GM18526 (cell line): ENCODE measurements around the gene HIPK3.

Experiments
- POLR2A ChIP-seq: IDR thresholded peaks from 3 replicates; pipeline ENCODE4 v1.6.1; 2011; ENCODE audit not compliant: insufficient read length; ENCODE audit errors: extremely low read depth

Gene HIPK3

DNA sequence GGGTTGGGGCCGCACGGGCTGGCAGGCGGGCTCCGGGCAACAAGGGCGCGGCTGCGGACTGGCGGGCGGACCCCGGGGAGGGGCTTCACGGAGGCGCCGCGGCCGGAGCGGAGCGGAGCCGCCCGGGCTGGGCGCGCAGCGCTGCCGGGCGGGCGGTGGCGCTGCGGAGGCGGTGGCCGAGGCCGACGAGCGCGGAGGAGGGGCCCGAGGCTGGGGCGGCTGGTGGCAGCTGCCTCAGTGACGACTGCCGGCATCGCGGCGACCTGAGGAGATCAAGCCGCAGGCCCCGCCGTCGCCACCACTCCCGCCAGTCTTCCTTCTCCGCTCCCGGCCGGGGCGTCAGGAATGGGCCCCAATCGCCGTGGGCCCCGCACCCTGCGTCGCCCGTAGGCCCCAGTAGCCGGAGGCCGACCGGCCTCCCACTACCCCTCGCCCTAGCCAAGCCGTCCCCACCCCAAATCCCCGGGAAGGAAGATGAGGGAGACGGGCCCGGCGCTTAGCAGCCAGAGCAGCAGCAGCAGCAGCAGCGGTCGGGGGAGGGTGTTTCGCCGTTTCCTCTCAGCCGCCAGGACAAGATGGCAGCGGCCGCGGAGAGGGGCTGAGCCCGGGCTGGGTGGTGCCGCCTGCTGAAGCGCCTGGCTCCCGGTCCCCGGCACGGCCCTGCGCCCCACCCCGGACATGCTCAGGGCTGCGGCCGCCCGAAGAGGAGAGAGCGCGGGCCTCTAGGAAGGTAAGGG lies at the start of gene HIPK3:
HIPK3 (plus strand) TSS at position 222 of the 737 bp plus-strand sequence.
- TF ChIP-seq POLR2A: peak; percentile 69

DNA sequence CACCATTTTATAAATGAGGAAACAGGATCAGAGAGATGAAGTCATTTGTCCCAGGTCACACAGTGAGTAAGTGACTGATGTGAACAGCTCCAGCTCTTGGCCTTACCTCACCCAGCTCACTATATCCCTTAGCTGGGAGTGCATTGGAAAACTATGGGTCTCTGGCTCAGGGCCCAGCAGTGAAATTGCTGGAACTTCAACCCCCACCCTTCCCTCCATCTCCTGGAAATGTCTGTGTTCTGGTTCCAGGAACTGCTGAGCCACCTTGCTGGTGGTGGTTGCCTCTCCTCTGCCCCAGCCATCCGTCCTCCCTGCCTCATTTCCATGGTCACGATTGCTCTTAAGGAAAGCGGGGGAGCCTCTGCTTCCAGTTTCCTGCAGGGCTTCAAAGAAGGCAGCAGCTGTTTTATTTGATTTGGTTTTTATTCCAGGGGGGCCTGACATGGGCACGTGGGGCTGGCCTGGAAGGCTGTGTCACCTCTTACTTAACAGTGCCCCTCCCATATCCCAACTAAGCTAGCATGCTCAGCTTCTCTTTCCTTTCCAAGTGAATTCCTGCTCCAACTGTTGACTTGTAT lies 49.7 kb upstream of the HIPK3 start:
- no peak for TF ChIP-seq POLR2A

DNA sequence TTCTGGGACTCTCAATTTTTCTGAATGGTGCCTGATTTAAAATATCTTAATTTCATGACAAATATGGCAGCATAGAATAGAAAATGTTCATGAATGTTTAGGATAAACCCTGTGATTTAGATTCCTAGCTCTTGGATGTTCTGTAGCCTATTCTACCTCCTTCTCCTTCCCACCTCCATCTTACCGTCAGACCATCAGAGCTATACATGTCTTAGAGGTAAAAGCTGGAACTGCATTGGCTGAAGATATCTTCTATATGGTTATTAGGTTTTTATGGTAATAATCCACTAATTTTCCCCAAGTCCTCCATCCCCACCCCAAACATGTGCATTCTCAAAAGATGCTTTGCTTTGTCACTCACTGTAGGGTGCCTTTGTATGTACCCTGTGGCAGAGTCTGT lies 49.0 kb upstream of the HIPK3 start:
- TF ChIP-seq POLR2A: no peak

DNA sequence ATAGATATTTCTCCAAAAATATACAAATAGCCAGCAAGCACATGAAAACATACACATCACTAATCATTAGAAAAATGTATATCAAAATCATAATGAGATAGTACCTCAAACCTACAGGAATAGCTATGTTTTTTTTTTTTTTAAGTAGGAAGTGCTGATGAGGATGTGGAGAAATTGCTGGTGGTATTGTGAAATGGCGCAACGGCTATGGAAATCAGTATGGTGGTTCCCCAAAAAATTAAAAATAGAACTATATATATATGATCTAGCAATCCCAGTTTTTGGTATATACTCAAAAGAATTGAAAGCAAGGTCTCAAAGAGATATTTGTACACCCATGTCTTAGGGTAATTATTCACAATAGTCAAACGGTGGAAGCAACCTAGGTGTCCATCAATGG lies 46.0 kb upstream of the HIPK3 start:
- no peak for TF ChIP-seq POLR2A

DNA sequence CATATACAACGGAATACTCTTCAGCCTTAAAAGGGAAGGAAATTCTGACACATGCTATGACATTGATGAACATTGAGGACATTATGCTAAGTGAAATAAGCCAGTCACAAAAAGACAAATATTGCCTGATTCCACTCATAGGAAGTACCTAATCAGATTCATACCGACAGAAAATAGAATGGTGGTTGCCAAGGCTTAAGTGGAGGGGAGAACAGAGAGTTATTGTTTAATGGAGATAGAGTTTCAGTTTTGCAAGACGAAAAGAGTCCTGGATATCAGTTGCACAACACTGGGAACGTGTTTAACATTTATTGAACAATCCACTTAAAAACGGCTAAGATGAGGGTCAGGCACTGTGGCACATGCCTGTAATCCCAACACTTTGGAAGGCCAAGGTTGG lies 45.6 kb upstream of the HIPK3 start:
- no peak for TF ChIP-seq POLR2A

DNA sequence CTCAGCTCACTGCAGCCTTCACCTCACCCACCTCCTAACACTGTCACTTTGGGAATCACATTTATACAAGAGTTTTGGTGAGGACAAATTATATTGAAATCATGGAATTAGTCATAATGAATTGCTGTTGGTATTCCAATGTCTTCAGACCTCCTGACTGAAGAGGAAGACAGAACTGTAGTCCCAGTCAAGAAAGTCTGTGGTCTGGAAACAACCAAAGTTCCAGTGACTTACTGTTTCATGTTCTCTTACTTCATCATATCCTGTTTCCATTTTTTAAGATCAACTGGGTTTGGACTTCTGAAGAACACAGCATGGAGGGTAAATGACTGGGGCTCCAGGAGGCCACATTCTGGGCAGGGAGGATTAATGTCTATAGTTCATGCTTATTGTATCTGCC lies 43.0 kb upstream of the HIPK3 start:
- no peak for TF ChIP-seq POLR2A

DNA sequence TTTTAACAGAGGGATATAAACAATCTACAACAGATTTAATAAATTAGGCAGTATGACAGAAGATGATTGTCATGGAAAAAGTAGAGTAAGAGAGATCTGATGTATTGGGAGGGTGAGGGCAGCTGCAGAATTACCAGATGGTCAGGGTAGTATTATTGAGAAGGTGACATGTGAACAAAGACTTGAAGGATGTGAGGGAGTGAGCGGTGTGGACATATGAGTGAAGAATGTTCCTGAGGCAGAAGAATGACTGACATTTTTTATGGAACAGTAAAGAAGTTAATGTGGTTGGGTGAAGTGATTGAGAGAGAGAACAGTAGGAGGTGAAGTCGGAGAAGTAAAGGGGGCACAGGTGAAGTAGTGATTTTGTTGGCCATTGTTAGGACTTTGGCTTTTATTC lies 42.4 kb upstream of the HIPK3 start:
- no peak for TF ChIP-seq POLR2A

DNA sequence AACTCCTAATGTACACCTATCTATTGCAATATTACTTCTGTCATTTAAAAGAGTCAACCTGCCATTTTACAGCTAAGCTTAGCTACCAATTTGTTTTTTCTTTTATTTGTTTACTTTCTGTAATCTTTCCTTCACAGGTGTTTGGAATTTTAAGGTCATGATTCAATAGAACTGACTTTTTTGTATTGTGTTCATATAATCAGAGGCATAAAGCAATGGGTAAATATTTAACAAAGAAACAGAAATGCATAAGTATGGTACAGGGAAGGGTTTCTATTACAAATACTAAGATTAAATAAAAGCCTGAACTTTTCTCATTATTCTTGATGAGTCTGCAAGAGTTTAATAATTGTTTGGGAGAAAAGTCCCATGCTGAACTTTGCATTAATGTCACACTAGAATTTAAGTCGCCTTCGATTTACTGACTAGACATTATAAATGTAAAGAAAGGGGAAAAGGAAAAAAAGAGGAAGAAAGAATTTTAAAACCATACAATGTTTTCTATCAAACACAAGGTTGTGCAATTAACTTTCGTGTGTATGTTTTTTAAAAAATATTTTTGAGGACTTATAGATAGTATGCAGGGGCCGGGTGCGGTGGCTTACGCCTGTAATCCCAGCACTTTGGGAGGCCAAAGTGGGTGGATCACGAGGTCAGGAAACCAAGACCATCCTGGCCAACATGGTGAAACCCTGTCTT lies 35.0 kb upstream of the HIPK3 start:
- TF ChIP-seq POLR2A: no peak

DNA sequence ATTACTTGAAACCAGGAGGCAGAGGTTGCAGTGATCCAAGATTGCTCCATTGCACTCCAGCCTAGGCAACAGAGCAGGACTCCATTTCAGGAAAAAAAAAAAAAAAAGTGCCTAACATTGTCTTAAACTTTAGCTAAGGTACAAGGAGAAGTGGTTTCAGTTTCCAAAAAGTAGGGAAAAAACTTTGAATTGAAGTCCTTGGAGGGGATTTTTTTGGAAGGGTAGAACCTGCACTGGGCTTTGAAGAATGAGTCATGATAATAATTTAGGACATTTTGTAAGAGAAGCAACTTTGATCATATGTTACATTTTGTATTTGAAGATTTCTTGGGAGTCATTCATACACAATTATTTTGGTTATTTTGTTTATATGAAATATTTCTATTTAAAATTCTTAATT lies 31.8 kb upstream of the HIPK3 start:
- no peak for TF ChIP-seq POLR2A

DNA sequence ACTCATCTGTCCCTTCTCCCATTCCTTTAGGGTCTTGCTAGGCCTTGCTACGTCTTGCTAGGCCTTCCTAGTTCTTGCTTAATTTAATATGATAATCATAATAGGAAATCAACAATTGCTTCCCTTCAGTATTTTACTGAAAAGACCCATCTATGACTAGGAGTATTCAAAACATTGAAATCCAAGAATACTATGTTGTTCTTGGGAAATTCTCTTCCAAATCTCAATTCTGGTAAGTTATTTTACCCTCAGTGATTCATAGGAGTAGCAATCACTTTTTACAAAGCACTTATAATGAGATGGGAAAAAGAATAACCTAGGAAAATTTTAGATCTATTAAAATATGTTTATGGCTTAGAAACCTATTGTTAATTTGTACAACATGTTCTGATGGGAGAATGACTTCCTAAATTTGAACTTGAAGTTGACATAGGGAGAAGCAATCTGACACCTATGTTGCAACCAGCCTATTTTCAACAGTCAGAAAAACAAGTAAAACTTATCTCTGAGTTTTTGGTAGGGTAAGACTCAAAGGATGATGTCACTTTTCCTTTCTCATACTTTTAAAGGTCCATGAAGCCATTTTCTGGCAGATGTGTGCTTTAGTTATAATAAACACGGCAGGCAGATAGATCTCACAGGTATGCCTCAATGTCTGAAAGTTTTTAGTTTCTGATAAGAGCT lies 29.5 kb upstream of the HIPK3 start:
- no peak for TF ChIP-seq POLR2A

DNA sequence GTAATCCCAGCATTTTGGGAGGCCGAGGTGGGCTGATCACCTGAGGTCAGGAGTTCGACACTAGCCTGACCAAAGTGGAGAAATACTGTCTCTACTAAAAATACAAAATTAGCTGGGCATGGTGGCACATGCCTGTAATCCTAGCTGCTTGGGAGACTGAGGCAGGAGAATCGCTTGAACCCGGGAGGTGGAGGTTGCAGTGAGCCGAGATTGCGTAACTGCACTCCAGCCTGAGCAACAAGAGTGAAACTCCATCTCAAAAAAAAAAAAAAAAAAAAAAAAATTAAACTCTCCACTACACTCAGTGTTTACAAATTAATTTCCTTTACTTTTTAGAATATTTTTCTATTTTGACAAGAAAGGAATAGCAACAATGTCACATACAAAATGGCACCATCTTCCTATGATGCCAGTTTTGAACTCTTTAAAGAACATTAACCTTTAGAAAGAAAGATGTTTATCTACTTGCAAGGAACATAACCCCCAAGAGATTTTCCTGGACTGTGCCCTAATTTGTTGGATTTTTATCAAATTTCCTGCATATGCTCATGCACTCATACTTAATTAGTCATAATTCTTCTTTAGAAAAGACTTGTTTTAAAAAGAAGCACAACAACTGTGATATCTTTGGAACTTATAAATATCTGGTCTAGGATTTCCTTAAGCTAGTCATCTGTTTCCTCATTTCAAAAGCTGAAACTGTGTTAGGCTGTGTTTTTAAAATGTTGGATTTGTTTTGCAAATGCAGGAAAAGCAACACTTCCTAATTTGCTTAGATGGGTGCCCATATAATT lies 22.6 kb upstream of the HIPK3 start:
- no peak for TF ChIP-seq POLR2A

DNA sequence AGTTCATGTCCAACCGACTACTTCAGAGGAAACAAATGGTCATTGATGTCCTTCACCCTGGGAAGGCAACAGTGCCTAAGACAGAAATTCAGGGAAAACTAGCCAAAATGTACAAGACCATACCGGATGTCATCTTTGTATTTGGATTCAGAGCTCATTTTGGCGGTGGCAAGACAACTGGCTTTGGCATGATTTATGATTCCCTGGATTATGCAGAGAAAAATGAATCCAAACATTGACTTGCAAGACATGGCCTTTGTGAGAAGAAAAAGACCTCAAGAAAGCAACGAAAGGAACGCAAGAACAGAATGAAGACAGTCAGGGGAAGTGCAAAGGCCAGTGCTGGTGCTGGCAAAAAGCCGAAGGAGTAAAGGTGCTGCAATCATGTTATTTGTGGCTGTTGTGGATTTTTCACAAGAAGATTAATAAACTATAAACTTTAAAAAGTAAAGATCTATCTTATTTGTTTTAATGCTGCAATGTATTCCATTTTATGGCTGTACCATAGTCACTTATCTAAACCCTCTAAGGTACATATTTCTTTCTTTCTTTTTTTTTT lies 20.1 kb upstream of the HIPK3 start:
- TF ChIP-seq POLR2A: no peak

DNA sequence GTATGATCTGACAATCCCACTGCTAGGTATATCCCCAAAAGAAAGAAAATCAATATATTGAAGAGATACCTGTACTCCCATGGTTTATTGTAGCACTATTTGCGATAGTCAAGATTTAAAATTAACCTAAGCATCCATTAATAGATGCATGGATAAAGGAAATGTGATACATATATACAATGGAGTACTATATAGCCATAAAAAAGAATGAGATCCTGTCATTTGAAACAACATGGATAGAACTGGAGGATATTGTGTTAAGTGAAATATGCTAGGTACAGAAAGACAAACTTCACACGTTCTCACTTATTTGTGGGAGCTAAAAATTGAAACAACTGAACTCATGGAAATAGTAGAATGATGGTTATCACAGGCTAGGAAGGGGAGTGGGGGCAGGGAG lies 14.6 kb upstream of the HIPK3 start:
- no peak for TF ChIP-seq POLR2A

DNA sequence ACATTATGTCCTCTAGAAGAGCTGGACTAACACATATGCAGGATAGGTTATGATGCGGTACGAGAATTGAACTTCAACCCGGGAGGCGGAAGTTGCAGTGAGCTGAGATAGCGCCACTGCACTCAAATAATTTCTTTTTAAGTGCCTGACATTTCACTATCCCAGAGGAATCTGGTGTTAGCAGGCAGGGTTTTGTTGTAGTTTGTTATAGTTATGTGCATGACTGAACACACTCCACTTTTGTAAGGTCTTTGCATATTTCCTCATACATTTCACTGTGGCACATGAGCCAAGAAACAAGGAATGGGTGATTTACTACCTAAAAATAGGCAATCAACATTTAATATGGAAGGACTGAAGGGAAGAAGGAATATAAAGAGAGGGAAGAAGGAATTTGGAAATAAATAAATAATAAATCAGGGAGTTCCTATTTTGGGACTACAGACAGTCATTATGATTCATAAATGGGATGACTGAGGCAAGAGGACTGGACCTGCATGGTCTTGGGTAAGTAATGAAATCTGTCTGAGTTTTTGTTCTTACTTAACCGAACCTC lies 8.7 kb upstream of the HIPK3 start:
- no peak for TF ChIP-seq POLR2A

DNA sequence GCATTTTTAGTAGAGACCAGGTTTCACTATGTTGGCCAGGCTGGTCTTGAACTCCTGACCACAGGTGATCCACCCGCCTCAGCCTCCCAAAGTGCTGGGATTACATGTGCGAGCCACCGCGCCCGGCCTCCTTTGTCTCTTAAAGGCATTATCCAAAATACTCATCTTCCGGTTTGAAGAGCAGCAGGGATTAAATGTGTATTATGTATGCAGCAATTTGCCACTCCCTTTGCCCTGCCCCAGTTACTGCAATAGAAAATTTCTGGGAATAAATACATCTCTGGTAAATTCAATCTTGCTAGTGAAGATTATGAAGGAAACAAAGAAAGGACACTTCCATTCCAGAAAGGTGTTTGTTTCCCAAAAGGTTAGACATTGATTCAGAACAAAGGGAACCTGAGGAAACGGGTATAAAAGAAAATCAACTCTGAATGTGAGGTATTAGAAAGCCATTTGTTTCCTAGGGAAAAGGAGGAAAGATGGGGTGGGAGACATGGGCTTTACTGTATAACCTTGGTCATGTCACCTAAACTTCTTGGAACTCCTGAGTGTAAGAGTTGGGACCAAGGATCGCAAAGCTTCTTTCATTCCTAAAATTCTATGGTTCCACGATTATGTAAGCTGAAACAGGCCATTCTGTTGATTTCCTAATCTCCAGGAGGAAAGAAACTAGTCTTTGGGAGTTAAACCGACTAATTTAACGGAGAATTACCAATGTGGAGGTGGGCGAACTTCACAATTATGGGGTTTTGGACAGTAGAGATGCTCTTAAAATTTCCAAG lies 959 bp upstream of the HIPK3 start:
- no peak for TF ChIP-seq POLR2A
